ENCODE results near the gene CHPT1.
"Not testable (repeated sequence)": the region's sequence is repeated elsewhere in the genome, so short reads cannot be mapped to it uniquely, and the experiment has no call there.

CHPT1 gene

DNA sequence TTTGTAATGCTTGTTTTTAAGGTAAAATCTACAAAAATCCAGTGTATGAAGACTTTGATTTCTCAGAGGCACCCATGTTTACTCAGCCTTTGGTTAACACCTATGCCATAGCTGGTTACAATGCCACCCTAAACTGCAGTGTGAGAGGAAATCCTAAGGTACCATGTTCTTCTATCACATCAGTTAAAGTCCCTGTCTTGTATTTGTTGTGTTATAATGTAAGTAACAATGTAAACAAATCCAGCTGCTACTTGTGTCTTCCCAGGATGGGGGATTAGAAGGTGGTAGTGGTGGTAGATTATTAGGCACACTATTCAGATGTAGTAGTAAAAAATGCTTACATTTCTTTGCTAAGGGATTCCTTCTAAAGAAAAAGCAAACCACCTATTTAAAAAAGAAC is 19.4 kb upstream of the CHPT1 start:
- no peak for DNase-seq (ENCODE audit: extremely low spot score)
- POLR2A ChIA-PET: no interaction called here
- TF ChIP-seq CTBP1 (IDR thresholded peaks at IDR 0.05; ENCODE audit: borderline replicate concordance) (no peak), SP1 (IDR thresholded peaks at IDR 0.05) (no peak), NFRKB (IDR thresholded peaks at IDR 0.05) (no peak), FOXM1 (IDR thresholded peaks at IDR 0.05; ENCODE audit: borderline replicate concordance) (no peak), FOXK2 (IDR thresholded peaks at IDR 0.05) (no peak), ARNT (IDR thresholded peaks at IDR 0.05) (no peak), FOXA1 (IDR thresholded peaks at IDR 0.05) (no peak), BHLHE40 (IDR thresholded peaks at IDR 0.05; ENCODE audit: borderline replicate concordance) (no peak), LEF1 (IDR thresholded peaks at IDR 0.05; ENCODE audit: borderline replicate concordance) (no peak), SUZ12 (IDR thresholded peaks at IDR 0.05) (no peak), HDGF (IDR thresholded peaks at IDR 0.05; ENCODE audit: borderline replicate concordance) (no peak), TARDBP (IDR thresholded peaks at IDR 0.05) (no peak), ELF4 (IDR thresholded peaks at IDR 0.05) (no peak), ZNF384 (IDR thresholded peaks at IDR 0.05) (no peak), L3MBTL2 (conservative IDR thresholded peaks at IDR 0.05) (no peak)
- TF ChIP-seq, protein P1, sequence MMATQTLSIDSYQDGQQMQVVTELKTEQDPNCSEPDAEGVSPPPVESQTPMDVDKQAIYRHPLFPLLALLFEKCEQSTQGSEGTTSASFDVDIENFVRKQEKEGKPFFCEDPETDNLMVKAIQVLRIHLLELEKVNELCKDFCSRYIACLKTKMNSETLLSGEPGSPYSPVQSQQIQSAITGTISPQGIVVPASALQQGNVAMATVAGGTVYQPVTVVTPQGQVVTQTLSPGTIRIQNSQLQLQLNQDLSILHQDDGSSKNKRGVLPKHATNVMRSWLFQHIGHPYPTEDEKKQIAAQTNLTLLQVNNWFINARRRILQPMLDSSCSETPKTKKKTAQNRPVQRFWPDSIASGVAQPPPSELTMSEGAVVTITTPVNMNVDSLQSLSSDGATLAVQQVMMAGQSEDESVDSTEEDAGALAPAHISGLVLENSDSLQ (IDR thresholded peaks at IDR 0.05): no peak
- CTCF ChIA-PET: no interaction called here

DNA sequence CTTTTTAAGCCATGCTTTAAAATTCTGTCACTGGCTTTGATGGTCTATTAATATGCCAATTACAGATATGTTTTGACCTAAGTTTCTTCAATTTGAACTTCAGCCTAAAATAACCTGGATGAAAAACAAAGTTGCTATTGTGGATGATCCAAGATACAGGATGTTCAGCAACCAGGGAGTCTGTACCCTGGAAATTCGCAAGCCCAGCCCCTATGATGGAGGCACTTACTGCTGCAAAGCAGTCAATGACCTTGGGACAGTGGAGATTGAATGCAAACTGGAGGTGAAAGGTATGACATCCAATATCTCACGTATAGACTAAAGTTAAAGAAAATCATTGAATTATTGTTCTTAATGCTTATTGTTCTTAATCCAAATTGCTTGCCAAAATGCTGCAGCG is 17.2 kb upstream of the CHPT1 start:
- ChIA-PET CTCF (no interaction called here), POLR2A (no interaction called here)
- DNase-seq (ENCODE audit: extremely low spot score): no peak
- TF ChIP-seq ARNT (IDR thresholded peaks at IDR 0.05): no peak
- TF ChIP-seq SUZ12 (IDR thresholded peaks at IDR 0.05): no peak
- no peak for TF ChIP-seq NFRKB (IDR thresholded peaks at IDR 0.05)
- no peak for TF ChIP-seq LEF1 (IDR thresholded peaks at IDR 0.05; ENCODE audit: borderline replicate concordance)
- no peak for TF ChIP-seq L3MBTL2 (conservative IDR thresholded peaks at IDR 0.05)
- TF ChIP-seq CTBP1 (IDR thresholded peaks at IDR 0.05; ENCODE audit: borderline replicate concordance): no peak
- no peak for TF ChIP-seq BHLHE40 (IDR thresholded peaks at IDR 0.05; ENCODE audit: borderline replicate concordance)
- TF ChIP-seq HDGF (IDR thresholded peaks at IDR 0.05; ENCODE audit: borderline replicate concordance): no peak

DNA sequence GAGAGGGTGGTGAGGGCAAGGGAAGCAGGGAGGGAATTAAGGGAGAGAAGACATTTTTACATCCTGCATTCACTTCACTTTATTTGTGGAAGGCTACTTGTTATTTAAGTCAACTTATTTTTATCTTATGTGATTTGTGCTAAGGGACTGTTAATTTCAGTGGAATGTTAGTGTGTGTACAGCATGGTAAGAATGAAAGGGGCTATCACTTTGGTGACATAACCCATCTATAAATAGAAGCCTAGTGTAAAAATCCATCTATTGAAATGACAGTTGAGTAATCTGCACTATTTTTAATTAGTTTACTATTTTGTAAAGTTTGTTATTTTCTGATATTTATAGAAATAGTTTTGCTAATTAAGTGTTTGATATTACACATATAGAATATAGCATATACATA is 16.8 kb upstream of the CHPT1 start:
- no peak for DNase-seq (ENCODE audit: extremely low spot score)
- ChIA-PET CTCF (no interaction called here), POLR2A (no interaction called here)
- TF ChIP-seq L3MBTL2 (conservative IDR thresholded peaks at IDR 0.05) (no peak), FOXA1 (IDR thresholded peaks at IDR 0.05) (no peak), ELF4 (IDR thresholded peaks at IDR 0.05) (no peak)

DNA sequence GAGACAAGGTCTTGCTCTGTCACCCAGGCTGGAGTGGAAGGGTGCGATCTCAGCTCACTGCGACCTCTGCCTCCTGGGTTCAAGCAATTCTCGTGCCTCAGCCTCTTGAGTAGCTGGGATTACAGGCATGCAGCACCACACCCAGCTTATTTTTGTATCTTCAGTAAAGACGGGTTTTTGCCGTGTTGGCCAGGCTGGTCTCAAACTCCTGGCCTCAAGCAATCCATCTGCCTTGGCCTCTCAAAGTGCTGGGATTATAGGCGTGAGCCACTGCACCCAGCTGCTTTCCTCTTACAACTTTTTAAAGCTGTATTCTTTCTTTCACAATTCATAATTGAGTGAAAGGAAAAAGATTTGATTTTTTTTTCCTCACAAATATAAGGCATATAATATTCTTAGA is 15.8 kb upstream of the CHPT1 start:
- POLR2A ChIA-PET; DNase-seq (ENCODE audit: extremely low spot score): not testable (repeated sequence)
- CTCF ChIA-PET: interaction anchor here (0.8 kb wide), 1 partner anchor 12 kb away, joined by 3 read pairs; no protein-coding TSS in a partner anchor

DNA sequence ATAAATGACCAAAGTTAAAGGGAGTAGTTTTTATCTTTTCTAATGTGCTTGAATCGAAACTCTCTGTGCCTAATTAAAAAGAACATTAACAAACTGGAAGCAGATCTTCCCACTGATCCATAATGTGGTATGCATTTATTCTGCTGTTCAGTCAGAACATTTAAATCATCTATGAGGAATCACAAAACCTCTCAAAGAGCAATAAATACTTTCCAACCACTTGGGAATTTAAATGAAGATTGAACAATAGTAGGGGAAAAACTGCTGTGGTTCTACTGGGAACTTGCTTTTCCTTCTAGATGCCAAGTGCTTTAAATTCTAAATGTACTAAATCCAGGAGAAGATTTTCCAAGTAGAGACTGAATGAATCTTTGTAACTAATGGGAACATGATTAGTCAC is 12.3 kb upstream of the CHPT1 start:
- no peak for DNase-seq (ENCODE audit: extremely low spot score)
- TF ChIP-seq SUZ12 (IDR thresholded peaks at IDR 0.05): no peak
- TF ChIP-seq FOXK2 (IDR thresholded peaks at IDR 0.05): no peak
- TF ChIP-seq SP1 (IDR thresholded peaks at IDR 0.05): no peak
- TF ChIP-seq TARDBP (IDR thresholded peaks at IDR 0.05): no peak
- TF ChIP-seq FOXM1 (IDR thresholded peaks at IDR 0.05; ENCODE audit: borderline replicate concordance): no peak
- TF ChIP-seq FOXA1 (IDR thresholded peaks at IDR 0.05): no peak
- no peak for TF ChIP-seq ZNF384 (IDR thresholded peaks at IDR 0.05)
- TF ChIP-seq NFRKB (IDR thresholded peaks at IDR 0.05): no peak
- TF ChIP-seq L3MBTL2 (conservative IDR thresholded peaks at IDR 0.05): no peak
- no peak for TF ChIP-seq CTBP1 (IDR thresholded peaks at IDR 0.05; ENCODE audit: borderline replicate concordance)
- TF ChIP-seq ELF4 (IDR thresholded peaks at IDR 0.05): no peak
- no peak for TF ChIP-seq LEF1 (IDR thresholded peaks at IDR 0.05; ENCODE audit: borderline replicate concordance)
- TF ChIP-seq HDGF (IDR thresholded peaks at IDR 0.05; ENCODE audit: borderline replicate concordance): no peak
- no peak for TF ChIP-seq ARNT (IDR thresholded peaks at IDR 0.05)
- CTCF ChIA-PET: no interaction called here
- POLR2A ChIA-PET: no interaction called here

DNA sequence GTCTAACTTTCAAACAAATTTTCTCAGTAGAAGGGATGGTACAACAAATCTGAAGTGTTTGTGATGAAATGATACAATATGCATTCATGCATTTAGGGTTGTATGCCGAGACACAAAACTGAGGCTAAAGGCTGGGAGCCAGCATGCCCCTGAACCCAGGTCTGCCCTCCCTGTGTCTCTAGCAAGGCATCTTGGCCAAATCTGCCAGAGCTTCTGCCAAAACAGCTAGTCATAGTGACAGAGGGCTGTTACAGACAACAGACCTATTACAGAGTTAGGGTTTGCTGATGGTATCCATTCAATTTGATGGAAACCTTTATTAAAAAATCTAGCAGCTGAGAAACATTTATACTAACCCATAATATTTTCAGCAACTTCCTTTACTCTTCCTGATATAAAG is 11.3 kb upstream of the CHPT1 start:
- TF ChIP-seq, protein P1 (IDR thresholded peaks at IDR 0.05): no peak
- TF ChIP-seq FOXM1 (IDR thresholded peaks at IDR 0.05; ENCODE audit: borderline replicate concordance) (no peak), L3MBTL2 (conservative IDR thresholded peaks at IDR 0.05) (no peak), SUZ12 (IDR thresholded peaks at IDR 0.05) (no peak), CTBP1 (IDR thresholded peaks at IDR 0.05; ENCODE audit: borderline replicate concordance) (no peak), ELF4 (IDR thresholded peaks at IDR 0.05) (no peak), HDGF (IDR thresholded peaks at IDR 0.05; ENCODE audit: borderline replicate concordance) (no peak), TARDBP (IDR thresholded peaks at IDR 0.05) (no peak), FOXK2 (IDR thresholded peaks at IDR 0.05) (no peak), ARNT (IDR thresholded peaks at IDR 0.05) (no peak)
- ChIA-PET CTCF (no interaction called here), POLR2A (no interaction called here)
- DNase-seq (ENCODE audit: extremely low spot score): no peak

DNA sequence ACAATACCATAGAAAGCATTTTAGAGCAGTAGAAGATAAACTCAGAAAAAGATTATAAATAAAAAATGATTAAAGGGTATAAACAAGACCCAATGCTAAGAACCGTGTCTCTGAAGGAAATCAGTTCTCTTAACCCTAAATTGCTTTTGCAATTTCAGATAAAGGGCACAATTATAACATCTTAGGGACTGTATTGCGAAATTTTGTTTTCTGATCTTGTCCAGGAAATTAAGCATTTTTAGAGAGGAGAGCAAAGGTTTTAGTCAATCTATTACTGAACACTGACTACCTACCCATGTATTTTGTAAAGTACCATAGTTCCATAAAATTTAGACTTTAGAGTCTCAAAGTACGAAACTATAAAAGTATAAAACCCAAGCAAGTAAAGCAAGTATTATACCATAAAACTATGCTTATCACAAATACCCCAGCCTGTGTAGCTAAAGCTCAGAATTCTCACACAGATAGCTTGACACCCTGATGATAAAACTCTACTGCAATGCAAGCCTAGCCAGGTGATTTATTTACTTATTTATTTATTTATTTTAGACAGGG is 6.8 kb upstream of the CHPT1 start:
- CTCF ChIA-PET: interaction anchor here (0.6 kb wide), 1 partner anchor 83 kb away, joined by 7 read pairs; no protein-coding TSS in a partner anchor
- TF ChIP-seq ARNT (IDR thresholded peaks at IDR 0.05) (no peak), L3MBTL2 (conservative IDR thresholded peaks at IDR 0.05) (no peak), FOXM1 (IDR thresholded peaks at IDR 0.05; ENCODE audit: borderline replicate concordance) (no peak), TARDBP (IDR thresholded peaks at IDR 0.05) (no peak), SUZ12 (IDR thresholded peaks at IDR 0.05) (no peak), FOXK2 (IDR thresholded peaks at IDR 0.05) (no peak), HDGF (IDR thresholded peaks at IDR 0.05; ENCODE audit: borderline replicate concordance) (no peak), CTBP1 (IDR thresholded peaks at IDR 0.05; ENCODE audit: borderline replicate concordance) (no peak), BHLHE40 (IDR thresholded peaks at IDR 0.05; ENCODE audit: borderline replicate concordance) (no peak), ELF4 (IDR thresholded peaks at IDR 0.05) (no peak), ZNF384 (IDR thresholded peaks at IDR 0.05) (no peak), SP1 (IDR thresholded peaks at IDR 0.05) (no peak)
- TF ChIP-seq, protein P1 (IDR thresholded peaks at IDR 0.05): no peak
- DNase-seq (ENCODE audit: extremely low spot score): no peak
- POLR2A ChIA-PET: no interaction called here
